CMK (cell line): ENCODE results near the gene CD163.
"Not testable (repeated sequence)": the region's sequence is repeated elsewhere in the genome, so short reads cannot be mapped to it uniquely, and the experiment has no call there.

Experiments
- DNase-seq: peaks from one replicate; pipeline ENCODE4 v3.0.0-alpha.2; 2010; ENCODE audit warnings: low read depth

The CD163 gene

DNA sequence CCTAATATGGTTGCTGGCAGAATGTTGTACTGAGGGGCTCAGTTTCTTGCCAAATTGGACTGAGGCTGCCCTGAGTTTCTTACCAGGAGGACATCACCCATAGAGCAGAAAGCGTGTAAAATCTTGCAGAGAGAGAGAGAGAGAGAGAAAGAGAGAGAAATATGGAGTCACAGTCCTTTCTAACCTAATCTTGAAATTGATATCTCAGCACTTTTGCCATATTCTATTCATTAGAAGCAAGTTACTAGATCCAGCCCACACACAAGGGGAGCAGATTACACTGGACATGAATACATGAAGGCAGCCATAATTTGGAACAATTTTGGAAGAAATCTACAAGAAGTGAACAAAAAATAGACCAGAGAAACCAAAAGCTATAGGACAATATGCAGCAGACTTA lies 55.5 kb downstream of the CD163 start:
- DNase-seq = no peak

DNA sequence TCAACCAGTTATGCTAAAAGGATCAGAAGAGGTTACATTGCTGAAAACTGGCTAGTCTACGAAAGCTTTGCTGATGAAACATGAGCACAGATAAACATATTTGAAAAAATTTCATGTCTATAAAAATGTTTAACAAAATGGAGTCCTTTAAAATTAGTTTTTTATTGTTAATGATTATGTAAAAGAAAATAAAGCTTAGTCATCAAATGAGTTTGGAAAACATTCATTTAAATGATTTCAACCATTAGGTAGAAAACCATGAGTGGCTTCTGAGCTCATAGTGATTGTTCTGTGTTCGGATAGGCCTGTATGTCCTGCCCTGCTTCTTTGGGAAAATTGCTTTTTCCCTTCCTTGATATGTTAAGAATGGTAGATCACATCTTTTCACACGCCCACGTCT lies 59.0 kb downstream of the CD163 start:
- no peak for DNase-seq

DNA sequence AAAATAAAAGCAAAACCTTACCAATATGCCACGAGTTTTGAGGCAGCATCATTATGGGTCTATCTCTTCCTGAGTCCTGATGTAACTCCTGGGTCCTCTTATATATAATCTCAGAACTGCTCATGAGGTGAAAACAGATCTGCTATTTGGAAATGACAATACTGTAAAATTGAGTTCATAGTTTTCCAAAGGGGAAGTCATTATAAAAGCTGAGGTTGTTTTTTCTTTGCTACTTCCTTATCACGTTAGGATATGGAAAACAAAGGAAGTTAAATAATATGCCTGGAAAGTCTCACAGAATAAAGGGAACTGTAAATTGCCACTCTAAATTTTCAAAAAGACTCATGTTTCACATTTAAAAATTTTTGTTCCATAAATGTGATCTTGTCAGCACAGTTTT lies 59.5 kb downstream of the CD163 start, which contains the start of gene CD163L1:
Gene CD163L1, minus strand, starts transcription at position 78 of the 400 bp plus-strand sequence. Its CDS starts 26 bp downstream, at position 52.
- no peak for DNase-seq

DNA sequence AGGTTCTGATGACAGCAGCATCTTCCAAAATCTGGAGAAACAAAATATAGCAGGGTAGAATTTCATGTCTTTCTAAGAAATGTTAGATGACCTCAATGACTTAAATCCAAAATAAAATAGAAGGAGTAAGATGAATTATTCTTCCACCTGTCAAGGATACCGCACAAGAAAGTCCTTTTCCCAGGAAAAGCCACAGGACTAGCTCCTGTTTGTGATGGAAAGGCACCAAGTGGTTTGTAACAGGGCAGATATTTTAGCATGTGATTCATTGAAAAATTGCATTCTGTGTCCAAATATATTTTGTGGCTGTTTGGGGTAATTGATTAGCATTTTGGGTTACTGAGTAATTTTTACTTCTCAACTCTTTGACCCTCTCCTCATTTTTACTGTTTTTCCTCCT lies 62.4 kb downstream of the CD163 start:
- no peak for DNase-seq

DNA sequence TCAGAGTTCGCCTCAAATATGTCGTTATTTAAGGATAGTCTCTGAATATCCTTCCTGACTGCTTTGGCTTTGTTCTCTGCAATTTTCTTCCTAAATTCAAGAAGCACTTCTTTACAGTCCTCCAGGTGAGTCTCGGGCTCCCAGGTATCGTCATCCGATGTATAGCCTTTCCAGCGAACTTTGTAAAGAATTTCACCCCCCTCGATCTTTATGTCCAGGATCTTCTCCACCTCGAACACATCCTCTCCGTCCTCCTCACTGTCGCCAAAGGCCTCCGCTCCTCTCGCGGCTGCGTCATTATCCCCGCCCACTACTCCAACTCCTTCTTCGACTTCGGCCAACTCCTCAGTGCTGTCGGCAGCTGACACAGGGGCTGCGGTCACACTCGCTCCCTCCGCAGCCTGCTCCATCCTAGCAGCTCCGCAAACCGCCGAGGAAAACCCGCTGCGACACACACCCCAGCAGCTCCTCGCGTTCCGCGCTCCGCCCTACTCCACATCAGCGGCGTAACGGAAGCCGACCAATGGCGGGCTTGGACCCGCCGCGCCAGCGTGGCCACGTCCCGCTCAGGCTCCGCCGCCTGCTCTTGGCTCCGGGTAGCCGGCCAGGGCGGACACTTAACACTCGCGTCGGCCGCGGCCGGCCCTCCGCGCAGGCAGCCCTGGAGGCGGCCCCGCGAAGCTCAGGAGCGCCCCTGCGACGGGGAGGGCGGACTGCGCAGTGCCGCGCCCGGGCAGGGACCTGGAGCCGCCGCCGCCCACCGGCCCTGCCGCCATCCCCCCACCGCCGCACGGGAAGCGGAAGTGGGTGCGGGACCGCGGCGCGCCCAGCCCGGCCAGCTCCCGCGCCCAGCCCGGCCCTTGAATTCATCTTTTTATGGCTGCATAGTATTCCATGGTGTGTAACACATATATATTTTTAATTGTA lies 63.7 kb downstream of the CD163 start:
- no peak for DNase-seq

DNA sequence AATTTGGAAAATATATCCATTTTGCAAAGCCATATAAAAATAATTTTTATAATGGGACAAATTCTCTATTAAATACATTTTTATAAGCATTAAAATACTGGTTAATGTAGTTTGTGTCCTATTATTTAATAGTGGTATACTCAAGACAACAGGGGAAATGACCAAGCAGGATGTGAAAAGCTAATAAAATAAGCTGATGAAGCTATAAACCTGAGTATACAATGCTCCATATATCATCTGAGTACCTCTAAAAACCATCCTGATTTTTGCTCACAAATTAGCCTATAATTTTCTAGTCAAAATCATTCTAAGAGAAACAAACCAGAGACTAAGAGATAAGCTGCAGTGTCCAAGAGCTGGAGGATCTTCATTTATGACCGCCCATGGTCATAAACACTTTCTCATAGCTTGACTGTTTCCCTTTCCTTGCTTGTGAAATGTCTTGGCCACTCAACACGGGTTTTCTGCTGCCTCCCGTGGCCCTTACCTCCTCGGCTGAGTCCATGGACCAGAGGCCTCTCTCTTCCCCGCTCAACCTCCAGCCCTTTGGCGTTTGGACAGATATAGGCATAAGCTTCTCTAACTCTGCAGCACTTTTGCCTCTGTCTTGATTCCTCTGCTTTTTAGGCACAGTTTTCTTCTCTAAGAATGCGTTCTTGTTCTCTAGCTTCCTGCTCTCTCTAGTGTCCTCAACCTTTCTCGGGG lies 65.1 kb downstream of the CD163 start:
- not testable (repeated sequence) for DNase-seq

DNA sequence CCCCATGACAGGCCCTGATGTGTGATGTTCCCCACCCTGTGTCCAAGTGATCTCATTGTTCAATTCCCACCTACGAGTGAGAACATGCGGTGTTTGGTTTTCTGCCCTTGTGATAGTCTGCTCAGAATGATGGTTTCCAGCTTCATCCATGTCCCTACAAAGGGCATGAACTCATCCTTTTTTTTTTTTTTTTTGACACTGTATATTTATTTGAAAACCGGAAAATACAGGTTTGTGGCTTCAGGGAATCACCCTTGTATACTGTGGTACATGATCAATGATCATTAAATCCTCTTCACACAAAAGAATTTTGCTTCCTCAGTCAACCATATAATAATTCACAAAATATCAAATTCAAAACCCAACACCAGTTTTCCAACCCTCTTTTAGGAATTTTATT lies 66.1 kb downstream of the CD163 start:
- not testable (repeated sequence) for DNase-seq

DNA sequence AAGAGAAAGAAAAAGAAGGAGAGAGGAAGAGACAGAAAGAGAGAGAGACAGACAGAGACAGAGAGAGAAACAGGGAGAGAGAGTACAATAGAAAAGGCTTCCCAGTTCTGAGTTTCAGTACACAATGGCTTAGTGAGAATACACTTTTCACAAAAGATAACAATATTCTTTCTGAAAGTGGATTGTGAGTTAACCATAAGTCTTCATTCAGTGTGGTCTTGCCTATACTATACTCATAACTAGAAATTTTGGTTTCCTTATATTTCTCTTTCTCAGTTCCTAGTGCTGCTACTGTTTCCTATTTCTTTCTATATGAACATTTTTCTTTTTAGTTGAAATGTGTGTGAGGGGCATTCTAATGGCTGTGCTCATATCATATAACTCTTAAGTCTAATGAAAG lies 68.9 kb downstream of the CD163 start:
- no peak for DNase-seq

DNA sequence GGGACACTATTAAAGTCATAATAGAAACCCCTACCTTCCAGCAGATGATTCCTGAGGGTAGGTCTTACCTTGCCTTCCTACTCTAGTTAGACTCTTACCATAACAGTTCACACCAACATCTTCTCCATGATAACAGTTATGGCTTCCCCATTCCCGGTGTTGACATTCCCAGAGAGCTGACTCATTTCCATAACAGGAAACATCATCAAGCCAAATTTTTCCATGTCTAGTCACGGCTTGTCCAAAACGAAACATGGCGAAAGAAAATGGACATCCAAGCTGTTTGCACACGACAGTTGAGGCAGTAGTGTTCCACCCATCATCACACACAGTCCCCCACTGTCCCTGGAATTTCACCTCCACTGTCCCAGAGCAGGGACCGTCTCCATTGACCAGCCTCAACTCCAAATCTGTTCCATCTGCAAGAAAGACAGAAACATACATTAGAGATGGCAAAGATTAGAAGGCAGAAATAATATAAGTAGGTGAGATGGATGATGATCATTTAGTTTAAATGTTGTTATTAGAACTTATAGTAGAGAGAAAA lies 70.2 kb downstream of the CD163 start:
- no peak for DNase-seq

DNA sequence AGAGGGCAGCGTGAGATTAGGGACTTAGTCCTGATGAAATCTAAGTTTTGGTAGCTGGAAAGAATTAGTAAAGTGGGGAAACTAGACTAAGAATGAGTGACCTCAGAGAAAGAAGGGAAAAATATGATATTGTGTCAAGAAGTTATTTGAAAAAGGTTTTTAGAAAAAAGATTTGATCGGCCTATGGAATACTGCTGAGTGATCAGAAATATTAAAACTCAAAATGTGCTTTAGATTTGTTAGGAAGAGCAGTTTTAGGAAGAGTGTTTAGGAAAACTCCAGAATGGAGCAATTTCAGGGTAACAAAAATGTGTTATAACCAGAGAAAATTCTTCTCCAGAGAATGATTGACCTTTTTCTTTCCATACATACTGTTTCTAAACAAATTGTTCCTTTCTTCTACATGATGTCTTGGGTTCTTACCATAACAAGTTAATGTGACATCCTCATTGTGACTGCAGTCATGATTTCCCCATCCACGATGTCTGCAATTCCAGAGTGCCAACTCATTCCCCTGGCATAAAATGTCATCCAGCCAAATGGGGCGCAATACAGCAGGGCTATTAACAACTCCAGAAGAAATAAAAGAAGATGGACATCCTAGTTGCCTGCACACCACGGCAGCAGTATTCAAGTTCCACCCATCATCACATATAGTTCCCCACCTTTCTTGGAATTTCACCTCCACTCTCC lies 71.4 kb downstream of the CD163 start:
- DNase-seq = no peak
